HG03565 (cell line): ENCODE data around the gene LTBR.

Experiments
- ATAC-seq: cut with Tn5 transposase; IDR thresholded peaks from one replicate; pipeline ENCODE4 v1.9.1; 2021; ENCODE audit warnings: mild to moderate bottlenecking, moderate library complexity; ENCODE audit not compliant: unreplicated experiment

The LTBR gene

DNA sequence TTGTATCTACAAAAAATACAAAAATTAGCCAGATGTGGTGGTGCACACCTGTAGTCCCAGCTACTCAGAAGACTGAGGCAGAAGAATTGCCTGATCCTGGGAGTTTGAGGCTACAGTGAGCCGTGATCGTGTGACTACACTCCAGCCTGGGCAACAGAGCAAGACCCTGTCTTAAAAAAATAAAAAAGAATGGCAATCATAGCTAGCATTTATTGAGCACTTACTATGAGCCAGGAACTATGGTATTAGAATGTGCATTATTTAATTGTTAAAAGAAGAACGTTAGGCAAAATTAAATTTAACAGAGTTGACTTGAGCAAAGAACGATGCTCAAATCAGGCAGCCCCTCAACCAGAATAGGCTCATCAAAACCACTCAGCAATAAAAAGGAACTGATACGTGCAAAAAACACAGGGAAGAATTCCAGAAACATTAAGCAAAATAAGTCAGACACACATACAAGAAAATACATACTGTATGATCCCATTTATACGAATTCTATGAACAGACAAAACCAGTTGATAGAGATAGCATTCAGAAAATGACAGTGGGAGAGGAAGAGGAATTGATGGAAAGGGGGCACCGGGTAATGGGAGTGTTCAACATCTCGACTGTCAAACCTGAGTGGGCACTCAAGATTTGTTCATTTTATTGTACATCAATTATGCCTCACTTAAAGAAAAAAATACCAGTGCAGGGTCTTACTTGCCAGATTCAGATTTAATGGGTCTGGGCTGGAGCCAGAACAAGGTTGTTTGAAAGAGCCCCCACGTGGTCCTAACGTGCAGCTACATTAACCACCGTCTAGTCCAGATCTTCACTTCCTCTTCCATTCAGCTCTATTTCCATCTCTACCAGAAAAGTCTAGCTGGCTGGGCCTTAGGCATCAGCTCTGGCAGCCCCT is 16.6 kb upstream of the LTBR start:
- ATAC-seq: peak; percentile 40

DNA sequence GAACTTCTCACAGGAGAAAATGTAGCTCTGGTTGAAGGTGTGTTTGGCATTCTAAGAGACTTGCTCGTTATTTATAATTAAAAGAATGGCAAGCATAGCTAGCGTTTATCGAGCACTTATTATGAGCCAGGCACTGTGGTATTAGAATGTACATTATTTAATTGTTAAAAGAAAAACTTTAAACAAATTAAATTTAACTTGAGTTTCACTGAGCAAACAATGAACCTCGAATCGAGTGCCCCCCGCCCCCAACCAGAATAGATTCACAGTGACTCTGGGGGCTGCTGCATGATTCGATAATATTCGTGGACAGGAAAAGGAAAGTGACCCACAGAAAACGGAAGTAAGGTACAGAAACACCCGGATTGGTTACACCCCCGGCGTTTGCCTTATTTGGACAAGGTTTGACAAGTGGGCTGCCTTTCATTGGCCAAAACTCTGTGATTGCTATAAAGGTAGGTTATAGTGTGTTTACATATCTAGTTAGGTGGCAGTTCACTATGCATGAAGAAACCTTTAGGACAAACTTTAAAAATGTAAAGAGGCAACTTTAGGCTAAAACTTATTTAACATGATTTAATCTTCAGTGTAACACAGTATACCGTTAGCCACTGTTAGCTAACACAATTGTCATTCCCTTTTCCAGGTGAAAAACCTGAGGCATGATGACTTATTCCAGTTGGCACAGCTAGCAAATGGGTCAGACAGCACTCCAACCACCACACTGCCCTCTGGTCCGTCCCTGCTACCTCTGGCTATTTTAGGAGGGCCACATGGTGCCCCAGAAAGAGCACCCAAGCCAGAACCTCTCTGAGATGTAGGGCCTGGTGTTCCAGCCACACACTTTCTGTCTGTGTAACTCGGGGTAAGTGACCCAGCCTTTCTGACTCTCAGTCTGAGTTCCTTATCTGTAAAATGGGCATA is 15.7 kb upstream of the LTBR start:
- no peak for ATAC-seq

DNA sequence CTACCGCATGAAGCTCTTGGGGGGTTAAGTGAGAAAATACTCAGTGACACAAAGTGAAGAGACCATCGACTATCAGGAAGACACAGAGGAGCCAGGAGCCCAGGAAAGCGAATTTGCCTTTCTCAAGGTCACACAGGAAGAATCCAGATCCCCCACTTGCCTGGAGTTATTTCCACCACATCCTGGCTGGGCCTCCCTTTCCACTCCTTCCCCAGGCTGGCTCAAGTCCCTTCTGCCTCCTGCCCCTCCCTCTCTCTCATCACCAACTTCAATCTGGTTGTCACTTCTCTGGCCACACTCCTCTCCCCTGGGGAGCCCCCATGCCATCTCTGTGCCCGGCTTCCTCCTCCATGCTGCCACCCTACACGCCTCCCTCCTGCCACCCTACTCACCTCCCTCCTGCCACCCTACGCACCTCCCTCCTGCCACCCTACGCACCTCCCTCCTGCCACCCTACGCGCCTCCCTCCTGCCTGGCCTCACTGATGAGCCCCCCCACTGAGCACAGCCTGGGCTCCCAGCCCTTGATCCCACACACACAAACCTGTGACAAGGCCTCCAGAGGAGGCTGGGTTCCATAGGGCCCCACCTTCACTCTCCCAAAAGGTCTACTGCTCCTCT is 14.9 kb upstream of the LTBR start:
- ATAC-seq: no peak

DNA sequence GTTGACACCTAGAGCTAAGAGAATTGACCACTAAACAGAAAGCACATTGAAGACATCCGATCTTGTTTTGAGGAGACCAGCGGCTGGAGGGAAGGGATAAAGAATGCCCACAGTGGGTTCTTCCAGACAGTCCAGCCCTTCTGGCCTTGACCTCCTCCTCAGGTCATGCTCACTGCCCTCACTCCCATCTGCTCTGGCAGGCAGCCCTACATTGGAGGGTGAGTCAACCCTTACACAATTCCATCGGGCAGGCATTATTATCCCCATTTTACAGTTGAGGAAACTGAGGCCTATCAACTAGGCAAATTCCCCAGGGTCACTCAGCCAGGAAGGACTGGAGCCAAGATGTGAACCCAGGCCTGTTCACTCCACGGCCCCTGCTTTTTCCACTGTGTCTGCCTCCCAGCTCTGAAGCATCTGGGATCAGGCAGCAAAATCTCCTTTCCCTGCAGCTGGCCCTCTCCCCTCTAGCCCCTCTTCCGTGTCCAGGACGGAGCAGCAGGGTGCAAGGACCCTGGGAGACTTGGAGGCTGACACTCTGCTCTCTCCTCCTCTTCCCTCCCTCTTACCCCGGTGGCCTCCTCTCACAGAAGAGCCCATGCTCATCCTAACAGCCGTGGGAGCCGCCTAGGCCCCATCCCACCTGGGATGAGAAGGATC is 13.9 kb upstream of the LTBR start:
- ATAC-seq: no peak

DNA sequence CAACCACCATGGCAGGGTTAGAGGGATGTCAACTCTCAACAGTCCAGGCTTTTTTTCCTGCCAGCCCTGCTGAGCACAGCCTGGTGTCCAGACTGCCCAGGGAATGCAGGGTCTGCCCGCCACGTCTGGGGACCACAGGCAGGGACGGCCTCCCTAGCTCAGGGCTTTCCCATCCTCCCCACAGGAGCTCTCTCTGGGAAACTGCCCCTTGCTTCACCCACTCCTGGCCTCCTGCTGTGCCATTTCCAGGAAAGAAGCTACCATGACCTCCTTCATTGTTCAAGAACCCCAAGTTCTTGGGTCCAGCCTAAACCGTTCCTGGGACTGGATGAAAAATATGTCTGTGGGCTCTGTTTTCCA is 13.4 kb upstream of the LTBR start:
- no peak for ATAC-seq

DNA sequence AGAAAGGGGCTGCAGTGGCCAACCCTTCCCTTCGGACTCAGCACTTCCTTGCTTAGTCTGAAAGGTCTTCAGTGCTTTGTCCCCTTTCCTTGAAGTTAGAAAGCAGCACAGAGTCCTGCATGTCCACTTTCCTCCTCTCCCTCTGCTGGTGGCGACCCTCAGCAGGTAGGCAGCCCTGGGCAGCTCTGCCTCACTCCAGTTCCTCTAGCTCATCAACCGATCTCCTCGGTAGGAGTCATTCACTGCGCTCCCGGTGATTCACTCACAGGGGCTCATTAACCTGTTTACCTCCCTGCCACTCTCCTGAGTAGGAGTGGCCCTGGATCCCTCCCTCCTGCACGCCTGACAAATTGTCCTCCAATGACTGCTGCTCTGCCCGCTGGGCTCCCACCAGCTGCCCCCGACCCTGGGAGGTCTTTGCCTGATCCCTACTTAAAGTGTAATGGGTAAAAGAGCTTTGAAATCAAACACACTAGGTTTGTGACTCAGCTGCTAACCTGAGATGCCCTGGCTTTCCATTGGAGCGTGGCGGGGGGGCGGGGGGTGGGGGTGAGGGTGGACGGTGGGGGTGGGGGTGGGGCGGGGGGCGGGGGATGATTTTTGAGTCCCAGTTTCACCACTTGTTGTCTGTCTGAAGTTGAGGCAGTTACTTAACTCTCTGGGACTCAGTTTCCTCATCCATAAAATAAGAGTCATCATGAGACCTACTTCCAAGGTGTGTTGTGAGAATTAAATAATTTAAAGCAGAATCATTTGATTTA is 12.8 kb upstream of the LTBR start:
- no peak for ATAC-seq

DNA sequence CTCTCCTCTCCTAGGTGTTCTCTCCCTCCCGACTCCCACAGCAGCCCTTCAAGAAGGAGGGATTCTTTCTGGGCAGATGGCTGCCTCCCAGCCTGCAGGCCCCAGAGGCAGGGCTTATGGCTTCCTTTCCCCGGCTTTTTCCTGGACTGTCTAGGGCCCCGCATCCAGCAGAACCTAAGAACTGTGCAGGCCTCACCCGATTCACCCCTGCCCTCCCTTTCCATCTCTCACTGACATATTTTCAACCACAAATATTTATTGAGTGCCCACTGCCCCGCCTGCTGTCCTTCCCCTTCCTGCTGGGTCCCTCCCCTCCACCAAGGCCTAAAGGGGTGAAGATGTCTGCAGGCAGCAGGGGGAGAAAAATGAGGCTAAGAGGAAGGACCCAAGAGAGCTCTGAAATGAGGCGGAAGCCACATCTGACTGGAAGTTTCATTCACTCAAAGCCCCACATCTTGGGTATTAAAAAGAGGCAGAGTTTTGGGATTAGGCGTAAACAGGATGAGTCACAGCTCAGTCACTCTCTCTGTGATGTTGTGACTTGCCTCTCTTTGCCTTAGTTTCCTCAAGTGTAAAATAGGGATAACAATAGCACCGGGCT is 11.5 kb upstream of the LTBR start:
- no peak for ATAC-seq

DNA sequence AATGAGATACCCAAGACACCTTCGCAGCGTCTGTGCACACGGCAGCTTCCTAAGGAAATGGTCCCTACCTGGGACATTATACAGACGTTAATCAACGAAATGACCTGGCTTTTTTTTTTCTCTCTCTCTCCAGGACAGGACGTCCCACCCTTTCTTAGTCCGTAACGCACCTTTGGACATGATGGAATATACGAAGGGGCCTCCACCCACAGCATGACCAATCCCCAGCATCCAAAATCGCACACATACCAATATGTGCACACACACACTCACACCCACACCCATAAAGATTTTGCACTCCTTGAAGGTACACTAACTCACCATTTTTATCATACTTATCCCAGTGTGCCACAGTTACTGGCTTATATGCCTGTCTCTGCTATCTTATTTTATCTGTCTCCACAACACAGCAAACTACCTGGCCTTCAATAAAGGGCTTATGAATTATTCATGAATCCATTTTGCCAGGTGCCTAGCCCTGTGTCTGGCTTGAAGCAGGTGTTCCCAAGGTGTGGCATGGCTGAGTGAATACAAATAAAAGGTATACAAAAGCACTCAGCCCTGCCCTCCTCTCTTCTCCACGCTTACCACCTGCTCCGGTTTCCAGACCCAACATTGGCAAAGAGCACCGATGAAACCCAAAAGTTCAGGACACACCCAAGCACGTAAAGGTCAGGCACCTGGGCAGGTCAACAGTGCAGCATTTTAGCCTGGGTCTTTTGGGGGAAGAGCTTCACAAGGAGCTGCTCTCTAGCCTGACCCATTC is 10.8 kb upstream of the LTBR start:
- no peak for ATAC-seq

DNA sequence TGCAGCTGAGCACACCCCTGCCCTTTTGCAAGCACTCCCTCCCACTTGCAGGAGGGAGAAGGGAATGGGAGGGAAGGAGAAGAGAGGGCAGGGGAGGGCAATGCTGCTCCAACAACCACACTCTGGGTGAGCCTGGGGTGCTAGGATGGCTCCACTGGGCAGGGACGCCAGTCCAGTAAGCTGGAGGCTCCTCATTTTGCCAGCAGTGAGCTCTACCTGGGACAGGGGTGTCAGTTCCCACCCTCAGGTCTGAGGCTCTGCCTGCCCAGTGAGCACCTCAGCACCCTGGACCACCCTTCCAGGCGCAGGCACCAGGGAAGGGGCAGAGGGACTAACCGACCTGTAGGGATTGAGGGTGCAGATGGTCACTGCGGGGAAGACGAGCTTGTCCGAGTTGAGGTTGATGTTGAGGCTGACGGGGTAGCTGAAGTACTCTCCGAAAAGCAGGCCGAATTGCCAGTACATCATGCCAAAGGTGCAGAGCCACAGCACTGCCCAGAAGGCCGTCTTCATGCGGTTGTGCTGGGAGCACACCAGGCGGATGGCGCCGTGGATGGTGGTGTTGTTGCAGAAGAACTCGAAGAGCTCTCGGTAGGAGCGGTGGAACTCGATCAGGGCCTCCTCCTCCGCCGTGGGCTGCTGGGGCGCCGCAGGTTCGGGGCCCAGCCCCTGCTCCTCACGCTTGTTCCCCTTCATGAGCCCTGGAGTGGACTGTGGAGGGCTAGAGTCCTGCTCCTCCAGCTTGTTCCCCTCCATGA is 9.8 kb upstream of the LTBR start:
- ATAC-seq: no peak

DNA sequence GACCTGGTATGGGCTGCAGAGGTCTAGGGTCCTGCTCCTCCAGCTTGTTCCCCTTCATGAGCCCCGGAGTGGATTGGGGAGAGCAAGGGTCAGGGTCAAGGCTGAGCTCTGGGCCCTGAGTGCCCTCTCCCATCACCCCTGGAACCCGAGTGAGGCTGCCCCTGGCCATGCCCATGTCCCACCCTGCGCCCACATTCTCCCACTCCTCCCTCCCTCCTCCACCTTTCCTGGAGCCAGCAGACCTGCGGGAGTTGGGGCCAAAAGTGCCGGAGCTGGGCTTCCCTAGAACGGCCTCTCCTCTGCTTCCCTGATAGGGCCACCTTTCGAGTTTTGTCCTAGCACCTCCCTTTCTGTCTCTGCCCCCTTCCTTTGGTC is 9.2 kb upstream of the LTBR start:
- ATAC-seq: no peak

DNA sequence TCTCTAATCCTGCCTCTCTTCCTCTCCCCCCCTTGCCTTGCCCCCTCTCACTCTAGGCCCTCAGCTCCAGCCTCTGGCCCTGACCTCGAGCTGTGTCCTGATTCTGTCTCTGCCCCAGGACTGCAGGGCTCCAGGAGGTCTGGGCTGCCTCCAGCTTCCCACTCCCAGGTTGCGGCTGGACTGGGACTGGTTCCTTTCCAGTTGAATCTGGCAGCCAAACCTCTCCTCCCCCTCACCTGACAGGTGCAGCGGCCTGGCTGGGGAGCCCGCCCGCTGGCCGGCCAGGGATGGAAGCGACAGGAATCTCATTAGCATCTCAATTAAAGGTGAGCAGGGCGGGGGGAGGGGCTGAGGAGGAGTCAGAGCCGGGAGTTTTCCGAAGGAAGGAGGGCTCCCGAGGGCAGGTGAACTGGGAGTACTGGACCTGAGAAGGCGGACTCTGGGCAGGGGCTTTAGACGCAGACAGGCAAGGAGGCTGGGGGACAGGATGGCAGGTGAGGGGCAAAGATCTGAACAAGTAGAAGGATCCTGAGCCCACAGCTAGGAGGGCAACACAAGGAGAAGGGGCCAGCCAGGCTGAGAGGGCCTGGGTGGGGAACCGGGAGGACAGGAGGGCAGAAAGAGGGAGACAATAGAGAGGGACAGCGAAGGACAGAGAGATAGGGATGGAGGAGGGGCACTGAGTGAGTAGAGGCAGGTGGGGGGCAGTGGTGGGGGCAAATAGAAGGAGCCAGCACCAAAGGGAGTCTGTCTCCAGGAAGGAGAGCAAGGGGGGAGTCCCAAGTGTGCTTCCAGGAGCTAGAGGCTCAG is 8.5 kb upstream of the LTBR start, which contains the start of gene SCNN1A:
Gene SCNN1A, minus strand, starts transcription at position 295 of the 810 bp plus-strand sequence. CDS start 780 bp downstream, outside the sequence.
- no peak for ATAC-seq

DNA sequence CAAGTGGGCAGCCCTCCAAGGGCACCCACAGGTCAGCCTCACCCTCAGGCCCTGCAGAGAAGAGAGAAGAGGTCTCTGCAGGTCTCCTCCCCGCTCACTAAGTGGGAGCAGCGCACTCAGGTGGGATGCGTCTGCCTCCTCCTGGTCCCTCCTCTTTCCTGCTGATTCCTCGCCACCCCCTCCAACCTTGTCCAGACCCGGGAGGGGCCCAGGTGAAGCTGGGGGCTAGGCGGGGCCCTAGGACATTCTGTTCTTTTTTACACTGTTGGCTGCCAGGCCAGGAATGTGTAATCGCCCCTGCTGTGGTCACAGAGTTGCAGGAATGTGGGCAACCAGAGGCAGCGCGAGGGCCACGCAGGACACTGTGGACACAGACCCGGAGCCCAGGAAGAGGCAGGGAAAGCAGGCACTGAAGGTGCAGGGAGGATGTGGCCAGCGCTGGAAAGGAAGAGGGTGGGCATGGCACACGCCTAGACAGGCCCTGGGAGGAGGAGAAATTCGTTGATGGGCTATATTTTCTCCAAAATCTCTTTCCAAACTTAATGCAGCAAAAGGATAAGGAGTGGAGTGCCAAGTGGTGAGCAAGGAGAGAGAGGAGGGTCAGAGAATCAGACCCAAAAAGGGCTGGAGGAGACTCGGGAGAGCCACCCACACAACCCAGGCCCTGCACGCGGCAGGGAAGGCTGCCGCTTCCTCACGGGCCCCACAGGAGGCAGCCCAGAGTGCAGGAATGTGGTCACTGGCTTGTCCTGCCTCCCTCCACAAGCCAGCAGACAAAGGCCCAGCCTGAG is 7.7 kb upstream of the LTBR start:
- no peak for ATAC-seq

DNA sequence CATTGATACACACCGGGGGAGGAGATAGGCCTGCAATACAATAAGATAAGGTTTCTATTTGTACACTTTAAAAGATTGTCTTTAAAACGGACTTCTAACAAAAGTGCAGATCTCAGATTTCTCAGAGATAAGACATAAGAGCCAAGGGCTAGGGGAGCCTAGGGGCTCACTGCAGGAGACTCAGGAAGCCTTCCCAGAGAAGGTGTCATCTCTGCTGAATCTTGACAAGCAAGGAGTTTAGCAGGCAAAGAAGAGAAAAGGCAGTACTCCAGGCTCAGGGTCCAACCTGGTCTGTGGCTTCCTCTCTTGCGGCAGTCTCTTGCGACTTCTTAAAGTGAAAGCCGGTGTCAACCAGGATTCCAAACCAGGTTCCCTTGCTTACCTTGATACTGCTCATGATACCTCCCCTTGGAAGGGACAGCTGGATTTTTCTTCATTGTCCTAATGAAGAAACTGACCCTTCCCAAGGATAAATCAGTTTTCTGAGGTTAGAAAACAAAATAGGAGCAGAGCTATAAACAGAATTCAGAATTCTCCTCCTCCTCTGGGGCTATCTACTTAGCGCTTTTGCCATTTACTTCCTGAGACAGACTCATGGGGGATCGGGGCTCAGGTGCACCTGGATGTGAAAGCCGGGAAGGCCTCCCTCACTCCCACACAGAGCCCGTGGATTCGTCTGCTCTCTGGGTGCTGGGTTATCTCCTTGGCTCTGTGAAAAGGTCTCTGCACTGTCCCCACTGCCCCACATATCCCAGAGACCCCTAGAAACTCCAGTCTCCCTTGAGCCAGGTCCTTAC is 6.9 kb upstream of the LTBR start:
- ATAC-seq: no peak

DNA sequence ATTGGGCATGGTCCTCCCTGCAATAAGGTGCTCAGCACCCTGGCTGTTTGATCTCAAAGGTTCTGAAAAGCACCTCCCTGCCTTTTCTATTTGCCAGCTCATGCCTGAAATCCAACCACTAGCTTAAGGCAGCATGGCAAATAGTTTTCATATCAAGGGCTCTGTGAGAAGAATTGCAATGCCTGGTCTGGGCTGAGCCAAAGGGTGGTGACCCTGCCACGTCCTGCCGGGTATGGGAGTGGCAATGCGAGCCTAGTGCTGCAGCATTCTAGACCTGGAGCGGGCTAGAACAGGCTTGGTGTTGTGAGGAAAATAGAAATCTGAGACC is 6.3 kb upstream of the LTBR start:
- ATAC-seq: no peak

DNA sequence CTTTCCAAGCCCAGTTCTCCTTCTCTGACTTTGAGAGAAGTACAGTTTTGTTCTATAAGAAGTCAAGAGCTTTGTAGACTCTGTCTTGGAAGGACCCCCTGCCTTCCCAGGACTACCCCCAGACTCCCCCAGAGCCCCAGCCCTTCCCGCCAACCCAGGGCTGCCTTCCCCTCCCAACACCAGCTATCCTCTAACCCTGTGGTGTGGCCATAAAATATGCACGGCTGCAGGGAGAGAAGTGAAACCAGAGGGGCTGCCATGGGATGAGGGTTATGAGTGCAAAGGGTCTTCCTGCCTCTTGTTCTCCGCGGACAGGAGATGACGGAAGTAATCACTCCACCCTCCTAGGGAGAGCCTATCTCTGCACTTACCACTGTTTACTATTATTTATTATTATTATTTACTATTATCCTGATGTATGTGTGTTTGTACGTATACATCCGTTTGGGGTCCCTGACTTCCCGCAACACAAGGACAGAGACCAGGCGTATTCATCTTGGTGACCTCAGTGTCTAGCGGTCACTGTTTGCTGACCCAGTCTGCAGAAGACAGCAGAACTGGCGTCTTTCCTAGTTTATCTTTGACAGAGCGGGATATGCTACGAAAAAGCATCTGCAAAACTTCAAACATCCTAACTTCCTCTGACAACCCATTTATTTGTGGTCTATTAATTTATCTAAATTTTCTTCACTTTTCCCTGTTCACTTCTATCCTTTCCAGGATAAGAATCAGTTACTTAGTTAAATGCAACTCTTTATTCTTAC is 5.1 kb upstream of the LTBR start:
- no peak for ATAC-seq
